Measurements from ENCODE around the gene SUSD6.

- TF ChIP-seq POLR2A (IDR thresholded peaks at IDR 0.05; ENCODE audit: low read depth, low read length) (no peak), POLR2AphosphoS5 (IDR thresholded peaks at IDR 0.05; ENCODE audit: low read depth, low read length) (no peak)
Observed at GRCh38 chr14:69658664-69659261, 47.4 kb downstream of the SUSD6 start.
